Effector memory CD8-positive, alpha-beta T cell (primary cell): Measurements from ENCODE around the gene ZG16.
A peak's percentile ranks its signal among the peaks of the same experiment; 100 is the strongest.

Source experiments
- ATAC-seq: fragments of 150-1000 bp; cut with Tn5 transposase; replicated peaks from 2 replicates; pipeline ENCODE4 v1.10.0; 2021; ENCODE audit warnings: mild to moderate bottlenecking, moderate library complexity
- DNase-seq, 3 experiments: peaks; one replicate each; pipeline ENCODE4 v3.0.0; 2021
- H3K27ac Mint-ChIP-seq, 2 donors: one replicate each; pipeline ENCODE4 v1.8.0; 2022; ENCODE audit warnings: mild to moderate bottlenecking in 2 of 2, mixed read lengths in 2 of 2, moderate library complexity in 2 of 2
- H3K27me3 Mint-ChIP-seq, 2 donors: one replicate each; pipeline ENCODE4 v1.8.0; 2022; ENCODE audit warnings: mixed read lengths in 2 of 2
- H3K36me3 Mint-ChIP-seq: one replicate; pipeline ENCODE4 v1.8.0; 2022; ENCODE audit warnings: mild to moderate bottlenecking, moderate library complexity, mixed read lengths; ENCODE audit not compliant: insufficient read depth
- H3K4me1 Mint-ChIP-seq, 2 donors: one replicate each; pipeline ENCODE4 v1.8.0; 2022; ENCODE audit warnings: low read depth in 2 of 2, mixed read lengths in 2 of 2
- H3K4me3 Mint-ChIP-seq, 2 donors: one replicate each; pipeline ENCODE4 v1.8.0; 2022; ENCODE audit warnings: mild to moderate bottlenecking in 2 of 2, mixed read lengths in 2 of 2, moderate library complexity in 2 of 2
- H3K9me3 Mint-ChIP-seq, 2 donors: one replicate each; pipeline ENCODE4 v1.8.0; 2022; ENCODE audit warnings: mixed read lengths in 2 of 2

The ZG16 gene

DNA sequence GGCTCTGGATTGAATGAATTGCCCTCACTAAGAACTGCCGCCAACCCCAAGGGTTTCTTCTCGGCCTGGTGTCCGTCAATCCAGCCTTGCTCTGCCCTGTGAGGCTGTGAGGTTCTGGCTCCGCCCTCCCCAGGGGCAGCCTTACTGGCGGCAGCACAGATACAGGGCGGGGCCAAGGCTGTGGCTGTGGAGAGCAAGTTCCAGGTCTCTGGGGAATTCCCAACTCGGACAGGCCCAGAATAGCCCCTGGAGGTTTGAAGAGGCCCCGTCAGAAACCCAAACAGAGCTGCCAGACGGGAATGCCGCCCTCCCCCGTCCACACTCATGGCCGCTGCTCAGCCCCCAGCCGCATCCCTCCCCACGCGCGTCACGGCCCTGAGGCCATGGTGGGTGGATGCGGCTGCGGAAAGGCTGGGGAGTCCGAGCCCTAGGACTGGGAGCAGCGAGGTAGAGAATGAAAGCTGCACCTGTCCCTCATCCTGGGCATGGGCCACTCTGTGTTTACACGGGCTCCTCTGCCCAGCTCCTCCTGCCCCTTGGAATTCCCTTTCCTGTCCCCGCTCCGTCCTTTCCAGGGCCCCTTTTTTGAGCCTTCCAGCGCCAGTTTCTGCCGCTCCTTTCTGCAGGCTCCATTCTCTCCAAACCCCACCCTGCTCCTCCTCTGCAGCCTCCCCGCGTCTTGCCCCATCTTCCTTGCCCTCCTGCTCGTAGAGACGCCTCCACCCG lies 33.3 kb downstream of the ZG16 start:
- DNase-seq (peak; percentile 57 to 65 (median 61)), ATAC-seq (peak; percentile 21)

DNA sequence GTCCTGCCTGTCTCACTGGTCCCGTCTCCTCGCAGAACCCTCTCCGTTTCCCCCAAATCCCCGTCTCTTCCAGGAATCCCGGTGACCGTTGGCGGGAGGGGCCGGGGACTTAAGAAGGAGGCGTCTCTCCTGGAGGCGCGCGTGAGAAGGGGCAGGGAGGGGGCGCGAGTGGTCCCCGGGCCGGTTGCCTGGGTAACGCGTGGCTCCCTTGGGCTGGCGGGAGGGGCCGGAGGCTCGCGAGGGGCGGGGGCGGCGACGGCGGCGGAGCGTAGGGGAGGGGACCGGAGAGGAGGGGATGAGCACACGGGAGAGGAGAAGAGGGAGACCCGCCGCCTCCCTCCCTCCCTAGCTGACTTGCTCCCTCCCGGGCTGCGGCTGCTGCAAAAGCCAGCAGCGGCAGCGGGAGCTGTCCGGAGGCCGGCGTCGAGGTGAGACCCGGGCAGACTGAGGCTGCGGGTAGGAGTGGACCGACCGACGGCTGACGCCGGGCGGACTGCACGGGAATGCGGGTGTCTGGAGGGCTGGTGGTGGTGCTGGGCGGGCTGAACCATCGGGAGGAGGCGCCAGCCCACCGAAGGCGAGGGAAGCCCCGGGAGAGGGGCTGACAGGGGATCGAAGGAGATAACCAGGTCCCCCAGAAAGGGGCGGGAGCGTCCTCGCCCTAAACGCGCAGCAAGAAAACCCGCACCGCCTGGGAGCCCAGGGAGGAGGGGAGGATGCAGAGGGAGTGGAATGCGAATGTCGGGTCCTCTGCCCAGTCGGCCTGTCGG lies 34.0 kb downstream of the ZG16 start, which contains the start of gene PRRT2:
TSS of gene PRRT2 (plus strand) at position 298 of the 770 bp plus-strand sequence. CDS start 862 bp downstream, outside the sequence.
- H3K4me3 Mint-ChIP-seq: peak within 1 kb of the TSS; percentile 83 to 95
- peak in 1 of 3 experiments; percentile 23 for DNase-seq
- ATAC-seq: no peak
- no peaks in the 10 kb centered on the region for H3K9me3 Mint-ChIP-seq
- peak within 1 kb of the TSS; percentile 91 to 94 for H3K27ac Mint-ChIP-seq
- peaks cover 70% of the 10 kb centered on the region for H3K36me3 Mint-ChIP-seq
- H3K27me3 Mint-ChIP-seq: no peaks in the 10 kb centered on the region
- H3K4me1 Mint-ChIP-seq: peaks cover 60 to 64% of the 10 kb centered on the region in 2 donors

More for the DNA sequence above, 33.3 kb downstream of the ZG16 start:
- H3K36me3 Mint-ChIP-seq: peaks cover 66% of the 10 kb centered on the region
- peak overlapping the region; percentile 91 to 94 for H3K27ac Mint-ChIP-seq
- H3K4me3 Mint-ChIP-seq: peak overlapping the region; percentile 83 to 95
- H3K9me3 Mint-ChIP-seq: no peaks in the 10 kb centered on the region
- peaks cover 52 to 58% of the 10 kb centered on the region in 2 donors for H3K4me1 Mint-ChIP-seq
- H3K27me3 Mint-ChIP-seq: no peaks in the 10 kb centered on the region

DNA sequence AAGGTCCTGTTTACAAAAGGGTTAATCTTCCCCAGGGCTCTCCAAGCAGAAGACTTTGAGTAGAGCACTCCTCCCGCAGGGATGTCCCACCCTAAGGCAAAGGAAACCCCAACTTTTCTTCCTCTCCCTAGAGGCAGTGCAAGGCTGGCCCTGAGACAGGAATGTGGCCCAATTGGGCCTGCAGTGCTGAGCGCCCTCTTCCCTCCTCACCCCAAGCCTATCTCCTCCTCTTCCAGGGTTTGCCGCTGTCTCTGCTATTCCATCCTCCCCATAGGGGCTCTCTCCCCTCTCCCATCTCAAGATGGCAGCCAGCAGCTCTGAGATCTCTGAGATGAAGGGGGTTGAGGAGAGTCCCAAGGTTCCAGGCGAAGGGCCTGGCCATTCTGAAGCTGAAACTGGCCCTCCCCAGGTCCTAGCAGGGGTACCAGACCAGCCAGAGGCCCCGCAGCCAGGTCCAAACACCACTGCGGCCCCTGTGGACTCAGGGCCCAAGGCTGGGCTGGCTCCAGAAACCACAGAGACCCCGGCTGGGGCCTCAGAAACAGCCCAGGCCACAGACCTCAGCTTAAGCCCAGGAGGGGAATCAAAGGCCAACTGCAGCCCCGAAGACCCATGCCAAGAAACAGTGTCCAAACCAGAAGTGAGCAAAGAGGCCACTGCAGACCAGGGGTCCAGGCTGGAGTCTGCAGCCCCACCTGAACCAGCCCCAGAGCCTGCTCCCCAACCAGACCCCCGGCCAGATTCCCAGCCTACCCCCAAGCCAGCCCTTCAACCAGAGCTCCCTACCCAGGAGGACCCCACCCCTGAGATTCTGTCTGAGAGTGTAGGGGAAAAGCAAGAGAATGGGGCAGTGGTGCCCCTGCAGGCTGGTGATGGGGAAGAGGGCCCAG lies 34.9 kb downstream of the ZG16 start:
- ATAC-seq (no peak), DNase-seq (no peak)
- no peaks in the 10 kb centered on the region for H3K27me3 Mint-ChIP-seq
- H3K4me1 Mint-ChIP-seq: peaks cover 58 to 63% of the 10 kb centered on the region in 2 donors
- H3K4me3 Mint-ChIP-seq: peak overlapping the region; percentile 83 to 95
- peak overlapping the region in 1 of 2 donors; percentile 21 for H3K27ac Mint-ChIP-seq
- H3K9me3 Mint-ChIP-seq: no peaks in the 10 kb centered on the region
- peaks cover 68% of the 10 kb centered on the region for H3K36me3 Mint-ChIP-seq

DNA sequence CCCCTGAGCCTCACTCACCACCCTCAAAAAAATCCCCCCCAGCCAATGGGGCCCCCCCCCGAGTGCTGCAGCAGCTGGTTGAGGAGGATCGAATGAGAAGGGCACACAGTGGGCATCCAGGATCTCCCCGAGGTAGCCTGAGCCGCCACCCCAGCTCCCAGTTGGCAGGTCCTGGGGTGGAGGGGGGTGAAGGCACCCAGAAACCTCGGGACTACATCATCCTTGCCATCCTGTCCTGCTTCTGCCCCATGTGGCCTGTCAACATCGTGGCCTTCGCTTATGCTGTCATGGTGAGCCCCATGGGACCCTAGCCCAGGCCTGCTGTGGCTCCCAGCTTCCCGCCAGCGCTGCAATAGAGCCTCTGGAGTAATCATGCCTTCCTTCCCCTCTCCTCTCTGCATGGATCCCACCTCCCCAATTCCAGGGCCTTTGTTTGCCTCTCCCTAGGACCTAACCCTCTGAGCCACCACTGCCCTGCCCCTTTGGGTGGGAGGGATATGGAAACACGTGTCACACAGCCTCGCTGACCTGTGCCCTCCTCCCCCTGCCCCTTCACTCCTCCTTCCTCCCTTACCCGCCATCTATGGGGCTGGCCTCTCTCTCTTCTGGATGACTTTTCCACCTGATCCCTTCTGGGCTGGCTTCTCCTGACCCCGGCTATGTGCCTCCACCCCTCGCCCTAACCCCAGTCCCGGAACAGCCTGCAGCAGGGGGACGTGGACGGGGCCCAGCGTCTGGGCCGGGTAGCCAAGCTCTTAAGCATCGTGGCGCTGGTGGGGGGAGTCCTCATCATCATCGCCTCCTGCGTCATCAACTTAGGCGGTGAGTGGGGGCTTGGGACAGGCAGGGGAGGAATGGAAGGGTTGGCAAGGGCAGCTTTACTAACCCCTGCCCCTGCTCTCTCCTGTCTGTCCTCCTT lies 35.8 kb downstream of the ZG16 start:
- DNase-seq (no peak), ATAC-seq (no peak)
- H3K9me3 Mint-ChIP-seq: no peaks in the 10 kb centered on the region
- no peaks in the 10 kb centered on the region for H3K27me3 Mint-ChIP-seq
- H3K4me3 Mint-ChIP-seq: peak overlapping the region; percentile 91 to 93
- H3K4me1 Mint-ChIP-seq: peaks cover 57 to 63% of the 10 kb centered on the region in 2 donors
- H3K36me3 Mint-ChIP-seq: peaks cover 68% of the 10 kb centered on the region
- H3K27ac Mint-ChIP-seq: peak overlapping the region in 1 of 2 donors; percentile 67

DNA sequence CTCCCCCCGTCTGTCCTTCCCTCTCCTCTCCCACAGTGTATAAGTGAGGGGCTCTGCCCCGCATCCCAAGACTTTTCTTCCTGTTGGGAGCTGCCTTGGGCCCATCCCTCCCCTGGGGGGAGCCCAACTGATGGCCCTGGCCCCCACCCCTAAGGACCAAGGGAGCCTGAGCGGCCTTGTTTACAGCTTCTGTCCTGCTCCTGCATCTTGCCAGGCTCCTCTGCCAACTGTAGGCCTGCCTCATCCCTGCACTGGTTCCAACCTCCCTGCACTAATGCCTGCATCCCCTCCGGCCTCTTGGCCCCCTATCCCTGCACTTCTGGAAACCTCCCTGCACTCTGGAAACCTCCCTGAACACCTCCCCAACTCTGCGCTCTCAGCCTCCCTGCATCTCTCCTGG lies 36.5 kb downstream of the ZG16 start:
- H3K4me1 Mint-ChIP-seq: peaks cover 60 to 66% of the 10 kb centered on the region in 2 donors
- ATAC-seq: no peak
- no peaks in the 10 kb centered on the region for H3K9me3 Mint-ChIP-seq
- H3K27ac Mint-ChIP-seq: peak overlapping the region; percentile 63 to 67
- DNase-seq: no peak
- peak overlapping the region; percentile 91 to 93 for H3K4me3 Mint-ChIP-seq
- no peaks in the 10 kb centered on the region for H3K27me3 Mint-ChIP-seq
- peaks cover 71% of the 10 kb centered on the region for H3K36me3 Mint-ChIP-seq

DNA sequence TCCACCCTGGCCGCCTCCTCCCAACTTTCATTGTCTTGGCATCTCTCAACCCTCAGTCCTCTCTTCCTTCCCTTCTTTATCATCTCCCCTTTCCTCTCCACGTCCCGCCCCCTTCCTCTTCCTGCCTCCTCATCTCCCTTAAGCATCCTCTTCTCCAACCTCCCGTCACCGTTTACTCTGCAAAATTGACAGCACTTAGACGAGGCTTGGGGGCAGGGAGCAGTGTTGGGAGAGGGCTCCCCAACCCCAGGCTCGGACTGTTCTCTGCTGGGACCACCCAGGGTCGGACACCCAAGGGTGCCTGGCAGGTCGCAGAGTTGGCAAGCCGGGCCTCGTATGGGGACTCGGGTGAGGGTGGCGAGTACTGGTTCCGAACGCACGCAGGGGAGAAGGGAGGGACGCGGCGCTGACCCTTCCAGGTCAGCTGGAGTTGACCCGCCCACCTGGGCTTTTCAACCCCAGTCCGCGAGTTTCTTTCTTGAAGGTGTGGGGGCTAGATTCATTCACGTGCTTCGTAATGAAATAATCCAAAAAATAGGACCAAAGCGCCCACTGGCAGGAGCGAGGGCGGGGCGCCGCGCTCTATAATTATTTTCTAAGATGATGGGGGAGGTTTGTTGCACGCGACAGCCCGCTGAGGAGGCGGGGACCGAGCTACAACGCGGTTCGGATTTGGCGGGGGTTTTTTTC lies 37.1 kb downstream of the ZG16 start:
- Mint-ChIP-seq H3K27ac (peak overlapping the region; percentile 63 to 95), H3K36me3 (peaks cover 71% of the 10 kb centered on the region), H3K9me3 (no peaks in the 10 kb centered on the region), H3K27me3 (no peaks in the 10 kb centered on the region), H3K4me1 (peaks cover 62 to 67% of the 10 kb centered on the region in 2 donors), H3K4me3 (peak overlapping the region; percentile 91 to 93)
- ATAC-seq: peak; percentile 6
- no peak for DNase-seq

DNA sequence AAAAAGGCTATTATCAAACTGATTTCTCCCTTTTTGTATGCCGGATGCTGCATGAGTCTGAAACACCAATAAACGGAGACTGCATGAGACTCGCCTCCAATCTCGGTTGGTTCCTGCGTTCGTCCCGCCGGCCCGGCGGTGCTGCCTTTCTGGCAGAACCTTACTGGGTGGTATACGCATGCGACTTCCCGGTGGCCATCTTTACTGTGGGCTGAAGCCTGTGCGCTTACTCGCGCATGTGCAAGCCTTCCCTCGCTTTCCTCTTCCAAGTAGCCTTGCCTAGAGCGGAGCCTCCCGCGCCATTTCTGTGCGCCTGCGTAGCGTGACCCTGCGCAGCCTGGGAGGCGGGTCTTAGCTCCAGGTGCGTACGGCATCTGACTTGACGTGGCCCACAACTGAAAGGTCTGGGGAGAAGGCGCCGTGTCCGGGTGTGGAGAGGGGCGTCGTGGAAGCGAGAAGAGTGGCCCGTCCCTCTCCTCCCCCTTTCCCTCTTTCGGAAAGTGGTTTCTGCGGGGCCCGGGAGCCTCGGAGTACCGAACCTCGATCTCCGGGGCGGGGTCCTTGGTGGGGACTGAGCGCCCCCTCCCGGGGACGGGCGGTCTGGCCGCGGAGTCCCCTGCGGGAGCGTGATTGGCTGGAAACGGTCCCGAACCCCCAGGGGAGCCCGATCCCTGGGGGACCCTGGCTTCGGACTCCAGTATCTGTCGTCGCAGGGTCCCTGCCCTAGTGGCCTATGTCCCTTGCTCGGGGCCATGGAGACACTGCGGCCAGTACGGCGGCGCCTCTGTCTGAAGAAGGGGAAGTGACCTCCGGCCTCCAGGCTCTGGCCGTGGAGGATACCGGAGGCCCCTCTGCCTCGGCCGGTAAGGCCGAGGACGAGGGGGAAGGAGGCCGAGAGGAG lies 38.0 kb downstream of the ZG16 start, which contains the start of gene PAGR1:
TSS of gene PAGR1 (plus strand) at position 360 of the 901 bp plus-strand sequence. CDS start at position 734, 374 bp downstream.
- Mint-ChIP-seq H3K27me3 (no peaks in the 10 kb centered on the region), H3K4me3 (peak within 1 kb of the TSS; percentile 91 to 93), H3K36me3 (peaks cover 68% of the 10 kb centered on the region), H3K27ac (peak within 1 kb of the TSS; percentile 63 to 95), H3K9me3 (no peaks in the 10 kb centered on the region), H3K4me1 (peaks cover 62 to 67% of the 10 kb centered on the region in 2 donors)
- ATAC-seq (peak; percentile 74), DNase-seq (peak; percentile 97 to 99 (median 99))

DNA sequence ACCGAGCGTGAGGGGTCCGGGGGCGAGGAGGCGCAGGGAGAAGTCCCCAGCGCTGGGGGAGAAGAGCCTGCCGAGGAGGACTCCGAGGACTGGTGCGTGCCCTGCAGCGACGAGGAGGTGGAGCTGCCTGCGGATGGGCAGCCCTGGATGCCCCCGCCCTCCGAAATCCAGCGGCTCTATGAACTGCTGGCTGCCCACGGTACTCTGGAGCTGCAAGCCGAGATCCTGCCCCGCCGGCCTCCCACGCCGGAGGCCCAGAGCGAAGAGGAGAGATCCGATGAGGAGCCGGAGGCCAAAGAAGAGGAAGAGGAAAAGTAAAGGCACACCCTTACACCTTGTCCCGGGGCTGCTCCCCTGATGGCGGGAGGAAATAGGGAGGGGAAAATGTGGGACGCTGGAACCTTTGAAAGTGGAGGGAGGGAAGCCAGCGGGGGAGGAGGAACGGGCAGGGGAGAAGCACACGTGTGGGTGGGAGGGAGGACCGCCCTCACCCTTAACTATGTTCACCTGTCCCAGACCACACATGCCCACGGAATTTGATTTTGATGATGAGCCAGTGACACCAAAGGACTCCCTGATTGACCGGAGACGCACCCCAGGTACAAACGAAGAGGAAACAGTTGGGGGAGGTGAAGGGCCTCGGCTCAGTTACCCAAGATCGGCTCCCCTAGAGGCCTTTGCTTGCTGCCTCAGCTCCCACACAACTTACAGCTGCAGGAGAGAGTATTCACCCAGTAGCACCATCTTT lies 38.8 kb downstream of the ZG16 start:
- Mint-ChIP-seq H3K4me1 (peaks cover 65% of the 10 kb centered on the region in 2 donors), H3K9me3 (no peaks in the 10 kb centered on the region), H3K4me3 (peak overlapping the region; percentile 91 to 93), H3K36me3 (peaks cover 62% of the 10 kb centered on the region), H3K27ac (peak overlapping the region; percentile 63 to 95), H3K27me3 (no peaks in the 10 kb centered on the region)
- DNase-seq (peak in 1 of 3 experiments; percentile 37), ATAC-seq (peak; percentile 21)

DNA sequence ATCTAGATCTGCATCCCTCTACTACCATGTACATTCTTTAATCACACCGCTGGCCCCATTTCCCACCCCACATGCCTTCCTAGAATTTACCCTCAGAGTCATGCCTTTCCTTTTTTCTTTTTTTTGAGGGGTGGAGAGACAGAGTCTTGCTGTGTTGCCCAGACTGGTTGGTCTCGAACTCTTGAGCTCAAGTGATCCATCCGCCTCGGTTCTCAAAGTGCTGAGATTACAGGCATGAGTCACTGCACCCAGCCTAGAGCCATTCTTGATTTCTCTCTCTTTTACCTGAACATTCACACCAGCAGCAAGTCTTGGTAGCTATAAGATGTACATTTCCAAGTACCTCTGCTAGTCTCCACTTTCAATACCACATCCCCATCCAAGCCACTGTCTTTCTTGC lies 40.0 kb downstream of the ZG16 start:
- DNase-seq (no peak), ATAC-seq (no peak)
- Mint-ChIP-seq H3K4me3 (peak overlapping the region; percentile 70 to 98), H3K27ac (peak overlapping the region in 1 of 2 donors; percentile 86), H3K4me1 (peaks cover 70 to 76% of the 10 kb centered on the region in 2 donors), H3K9me3 (no peaks in the 10 kb centered on the region), H3K36me3 (peaks cover 57% of the 10 kb centered on the region), H3K27me3 (no peaks in the 10 kb centered on the region)

DNA sequence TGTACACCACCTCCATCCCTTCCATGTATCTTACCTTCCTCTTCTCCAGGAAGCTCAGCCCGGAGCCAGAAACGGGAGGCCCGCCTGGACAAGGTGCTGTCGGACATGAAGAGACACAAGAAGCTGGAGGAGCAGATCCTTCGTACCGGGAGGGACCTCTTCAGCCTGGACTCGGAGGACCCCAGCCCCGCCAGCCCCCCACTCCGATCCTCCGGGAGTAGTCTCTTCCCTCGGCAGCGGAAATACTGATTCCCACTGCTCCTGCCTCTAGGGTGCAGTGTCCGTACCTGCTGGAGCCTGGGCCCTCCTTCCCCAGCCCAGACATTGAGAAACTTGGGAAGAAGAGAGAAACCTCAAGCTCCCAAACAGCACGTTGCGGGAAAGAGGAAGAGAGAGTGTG lies 41.5 kb downstream of the ZG16 start:
- Mint-ChIP-seq H3K4me1 (peaks cover 64 to 71% of the 10 kb centered on the region in 2 donors), H3K36me3 (peaks cover 57% of the 10 kb centered on the region)
- DNase-seq: no peak

More for the DNA sequence above, 41.5 kb downstream of the ZG16 start:
- no peak for ATAC-seq
- Mint-ChIP-seq H3K27ac (peak overlapping the region; percentile 94), H3K4me3 (peak overlapping the region; percentile 96 to 98), H3K9me3 (no peaks in the 10 kb centered on the region), H3K27me3 (no peaks in the 10 kb centered on the region)
